Measurements from ENCODE around the gene PIWIL1. TPM values are rescaled to one million over a fixed set of nuclear protein-coding genes. Genes with fewer than 3 reads are reported as not detected.

Gene PIWIL1
- polyA plus RNA-seq, 1 of the 3 experiments (the other 2 are of a cell fraction) = 0.05 TPM

DNA sequence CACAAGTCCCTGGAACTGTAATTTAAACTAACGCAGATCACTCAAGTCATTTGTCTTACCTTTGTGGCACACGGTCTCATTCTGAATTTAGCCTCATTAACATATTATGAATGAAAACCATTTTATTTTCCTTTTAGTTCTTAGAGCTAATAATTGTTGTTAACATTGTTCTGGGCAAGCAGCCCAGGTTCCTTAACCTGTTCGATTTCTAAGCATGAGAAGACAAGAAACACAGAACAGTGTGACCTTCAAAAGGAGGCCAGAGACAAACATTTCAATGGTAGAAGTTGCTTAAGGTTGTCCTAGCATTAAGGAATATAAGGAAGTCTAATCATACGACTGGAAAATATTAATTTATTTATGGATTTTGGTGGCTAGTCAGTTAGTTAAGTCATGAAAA lies 35.2 kb downstream of the PIWIL1 start:
- CTCF ChIA-PET = interaction anchor here (1.0 to 1.6 kb wide), 6 partner anchors 10 to 375 kb away, joined by 3 to 7 read pairs (median 4); no protein-coding TSS in a partner anchor
- H3K9me2 ChIP-seq = no peaks in the 10 kb centered on the region
- no peaks in the 10 kb centered on the region for H3K36me3 ChIP-seq (replicated peaks in 1 of 2; ENCODE audit: control insufficient read depth in 1 of 2, insufficient read depth in 2 of 2, low read length in 1 of 2)
- H3K4me1 ChIP-seq (ENCODE audit: control insufficient read depth in 1 of 2, insufficient read depth in 2 of 2, low read depth in 1 of 2, low read length in 1 of 2) = peaks cover 0 to 10% of the 10 kb centered on the region in 2 experiments; a peak in 1 of 4 replicates
- no peak overlapping the region for H3K4me3 ChIP-seq (ENCODE audit: low read depth in 2 of 2, low read length in 1 of 2)
- no peak overlapping the region for H2AFZ ChIP-seq (ENCODE audit: low read depth)
- POLR2A ChIA-PET = no interaction called here
- no peaks in the 10 kb centered on the region for H3K79me2 ChIP-seq (ENCODE audit: insufficient read depth)
- TF ChIP-seq EP300 (IDR thresholded peaks at IDR 0.05; ENCODE audit: borderline replicate concordance in 1 of 2, low read depth in 1 of 2, low read length in 1 of 2) = no peak
- TF ChIP-seq, protein P1, sequence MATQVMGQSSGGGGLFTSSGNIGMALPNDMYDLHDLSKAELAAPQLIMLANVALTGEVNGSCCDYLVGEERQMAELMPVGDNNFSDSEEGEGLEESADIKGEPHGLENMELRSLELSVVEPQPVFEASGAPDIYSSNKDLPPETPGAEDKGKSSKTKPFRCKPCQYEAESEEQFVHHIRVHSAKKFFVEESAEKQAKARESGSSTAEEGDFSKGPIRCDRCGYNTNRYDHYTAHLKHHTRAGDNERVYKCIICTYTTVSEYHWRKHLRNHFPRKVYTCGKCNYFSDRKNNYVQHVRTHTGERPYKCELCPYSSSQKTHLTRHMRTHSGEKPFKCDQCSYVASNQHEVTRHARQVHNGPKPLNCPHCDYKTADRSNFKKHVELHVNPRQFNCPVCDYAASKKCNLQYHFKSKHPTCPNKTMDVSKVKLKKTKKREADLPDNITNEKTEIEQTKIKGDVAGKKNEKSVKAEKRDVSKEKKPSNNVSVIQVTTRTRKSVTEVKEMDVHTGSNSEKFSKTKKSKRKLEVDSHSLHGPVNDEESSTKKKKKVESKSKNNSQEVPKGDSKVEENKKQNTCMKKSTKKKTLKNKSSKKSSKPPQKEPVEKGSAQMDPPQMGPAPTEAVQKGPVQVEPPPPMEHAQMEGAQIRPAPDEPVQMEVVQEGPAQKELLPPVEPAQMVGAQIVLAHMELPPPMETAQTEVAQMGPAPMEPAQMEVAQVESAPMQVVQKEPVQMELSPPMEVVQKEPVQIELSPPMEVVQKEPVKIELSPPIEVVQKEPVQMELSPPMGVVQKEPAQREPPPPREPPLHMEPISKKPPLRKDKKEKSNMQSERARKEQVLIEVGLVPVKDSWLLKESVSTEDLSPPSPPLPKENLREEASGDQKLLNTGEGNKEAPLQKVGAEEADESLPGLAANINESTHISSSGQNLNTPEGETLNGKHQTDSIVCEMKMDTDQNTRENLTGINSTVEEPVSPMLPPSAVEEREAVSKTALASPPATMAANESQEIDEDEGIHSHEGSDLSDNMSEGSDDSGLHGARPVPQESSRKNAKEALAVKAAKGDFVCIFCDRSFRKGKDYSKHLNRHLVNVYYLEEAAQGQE (IDR thresholded peaks at IDR 0.05; ENCODE audit: low read depth, low read length) = no peak
- no peak for TF ChIP-seq GATA2 (CRISPR knock-in tag; IDR thresholded peaks at IDR 0.05)
- no peak for TF ChIP-seq FOXM1 (IDR thresholded peaks at IDR 0.05; ENCODE audit: low read depth)
- TF ChIP-seq, protein P2, sequence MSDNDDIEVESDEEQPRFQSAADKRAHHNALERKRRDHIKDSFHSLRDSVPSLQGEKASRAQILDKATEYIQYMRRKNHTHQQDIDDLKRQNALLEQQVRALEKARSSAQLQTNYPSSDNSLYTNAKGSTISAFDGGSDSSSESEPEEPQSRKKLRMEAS (IDR thresholded peaks at IDR 0.05; ENCODE audit: low read depth) = no peak
- no peak for TF ChIP-seq JUND (IDR thresholded peaks at IDR 0.05)
- no peak for TF ChIP-seq USF1 (IDR thresholded peaks at IDR 0.05; ENCODE audit: borderline replicate concordance, low read depth)
- TF ChIP-seq MEF2A (IDR thresholded peaks at IDR 0.05; ENCODE audit: borderline replicate concordance, low read depth) = no peak
- TF ChIP-seq TAF1 (IDR thresholded peaks at IDR 0.05; ENCODE audit: borderline replicate concordance, low read depth, low read length) = no peak
- TF ChIP-seq, protein P3, sequence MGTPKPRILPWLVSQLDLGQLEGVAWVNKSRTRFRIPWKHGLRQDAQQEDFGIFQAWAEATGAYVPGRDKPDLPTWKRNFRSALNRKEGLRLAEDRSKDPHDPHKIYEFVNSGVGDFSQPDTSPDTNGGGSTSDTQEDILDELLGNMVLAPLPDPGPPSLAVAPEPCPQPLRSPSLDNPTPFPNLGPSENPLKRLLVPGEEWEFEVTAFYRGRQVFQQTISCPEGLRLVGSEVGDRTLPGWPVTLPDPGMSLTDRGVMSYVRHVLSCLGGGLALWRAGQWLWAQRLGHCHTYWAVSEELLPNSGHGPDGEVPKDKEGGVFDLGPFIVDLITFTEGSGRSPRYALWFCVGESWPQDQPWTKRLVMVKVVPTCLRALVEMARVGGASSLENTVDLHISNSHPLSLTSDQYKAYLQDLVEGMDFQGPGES (IDR thresholded peaks at IDR 0.05; ENCODE audit: low read depth, low read length) = no peak
- no peak for DNase-seq
- H3K9me3 ChIP-seq = 0 out of 2 replicates have a peak, but pooled peaks cover 3% of the 10 kb centered on the region
- no peak overlapping the region for H3K27ac ChIP-seq (ENCODE audit: low read depth in 2 of 2, low read length in 1 of 2)
- H4K20me1 ChIP-seq (ENCODE audit: insufficient read depth) = no peaks in the 10 kb centered on the region
- no peak overlapping the region for H3K9ac ChIP-seq
- no peaks in the 10 kb centered on the region for H3K27me3 ChIP-seq (ENCODE audit: insufficient read depth)
- no peaks in the 10 kb centered on the region for H3F3A ChIP-seq (replicated peaks; ENCODE audit: insufficient read depth)
- WGBS (ENCODE audit: low lambda C conversion rate) = 32% methylated on average over 4 of the region's 4 CpGs
- no peak overlapping the region for H3K4me2 ChIP-seq

GRCh38 chr12:130374083-130374482 lies 36.4 kb downstream of the PIWIL1 start:
- Histone ChIP-seq H3K27ac (ENCODE audit: low read depth in 2 of 2, low read length in 1 of 2) (no peak overlapping the region), H3K36me3 (replicated peaks in 1 of 2; ENCODE audit: control insufficient read depth in 1 of 2, insufficient read depth in 2 of 2, low read length in 1 of 2) (no peaks in the 10 kb centered on the region), H4K20me1 (ENCODE audit: insufficient read depth) (no peaks in the 10 kb centered on the region), H3F3A (replicated peaks; ENCODE audit: insufficient read depth) (no peaks in the 10 kb centered on the region), H3K4me3 (ENCODE audit: low read depth in 2 of 2, low read length in 1 of 2) (no peak overlapping the region), H3K9ac (no peak overlapping the region), H3K27me3 (ENCODE audit: insufficient read depth) (no peaks in the 10 kb centered on the region), H2AFZ (ENCODE audit: low read depth) (no peak overlapping the region), H3K9me3 (0 out of 2 replicates have a peak, but pooled peaks cover 3% of the 10 kb centered on the region), H3K4me2 (no peak overlapping the region), H3K9me2 (no peaks in the 10 kb centered on the region), H3K4me1 (ENCODE audit: control insufficient read depth in 1 of 2, insufficient read depth in 2 of 2, low read depth in 1 of 2, low read length in 1 of 2) (peaks cover 0 to 10% of the 10 kb centered on the region in 2 experiments; a peak in 1 of 4 replicates), H3K79me2 (ENCODE audit: insufficient read depth) (no peaks in the 10 kb centered on the region)
- 48% methylated on average over 4 of the region's 4 CpGs for WGBS (ENCODE audit: low lambda C conversion rate)
- ChIA-PET POLR2A (no interaction called here), CTCF (interaction anchor here (1.0 to 1.6 kb wide), 2 partner anchors 332 to 343 kb away, joined by 4 to 5 read pairs; no protein-coding TSS in a partner anchor)
- TF ChIP-seq NRF1 (IDR thresholded peaks at IDR 0.05; ENCODE audit: low read depth, low read length) = no peak
- DNase-seq = no peak
